H1 (cell line): ENCODE results near the gene COPA. TPM values are rescaled to one million over a fixed set of nuclear protein-coding genes. Genes with fewer than 3 reads are reported as not detected.

Experiments used
- CTCF ChIA-PET: fragments of 300-600 bp; sonication (Branson Sonifier 250); formaldehyde crosslinking; loops from one replicate; lab custom pipeline; 2021; ENCODE audit not compliant: partially characterized antibody; lab: Charles Lee
- POLR2A ChIA-PET: fragments of 300-600 bp; sonication (Branson Sonifier 250); formaldehyde crosslinking; loops from one replicate; lab custom pipeline; 2021; ENCODE audit warnings: inconsistent platforms; ENCODE audit not compliant: partially characterized antibody; lab: Charles Lee
- DNase-seq, 2 experiments: peaks; one replicate each; pipeline versions ENCODE4 v3.0.0 to v3.0.0-alpha.2; 2010 to 2022; ENCODE audit warnings: low spot score in 2 of 2, low read depth in 1 of 2, mixed read lengths in 1 of 2
- FAIRE-seq: peaks from 2 replicates; lab custom pipeline; 2011; peaks lifted over from hg19 to GRCh38; lab: Jason Lieb, UNC
- H2AFZ ChIP-seq: 2 replicates; pipeline ENCODE4 v1.8.1; 2012; ENCODE audit warnings: low read length, inconsistent platforms
- H2AK5ac ChIP-seq: 2 replicates; pipeline ENCODE4 v1.6.1; 2013; ENCODE audit warnings: low read depth, low read length
- H2BK120ac ChIP-seq: replicated peaks from 2 replicates; pipeline ENCODE3; 2013; ENCODE audit warnings: low read depth, low read length, inconsistent platforms
- H2BK12ac ChIP-seq: 2 replicates; pipeline ENCODE4 v1.6.1; 2013; ENCODE audit warnings: low read depth, low read length
- H2BK15ac ChIP-seq: 2 replicates; pipeline ENCODE4 v1.6.1; 2013; ENCODE audit warnings: low read length
- H2BK20ac ChIP-seq: 2 replicates; pipeline ENCODE4 v1.6.1; 2013; ENCODE audit warnings: low read length
- H2BK5ac ChIP-seq: 2 replicates; pipeline ENCODE4 v1.6.1; 2013; ENCODE audit warnings: low read depth, low read length
- H3K14ac ChIP-seq: 2 replicates; pipeline ENCODE4 v1.6.1; 2013; ENCODE audit warnings: inconsistent platforms; ENCODE audit not compliant: insufficient read length
- H3K18ac ChIP-seq: 2 replicates; pipeline ENCODE4 v1.6.1; 2013; ENCODE audit warnings: low read length; ENCODE audit errors: extremely low read depth
- H3K23ac ChIP-seq: 2 replicates; pipeline ENCODE4 v1.6.1; 2013; ENCODE audit warnings: inconsistent platforms; ENCODE audit not compliant: insufficient read length
- H3K23me2 ChIP-seq: 2 replicates; pipeline ENCODE4 v1.6.1; 2013; ENCODE audit warnings: low read depth, low read length
- H3K27ac ChIP-seq: 2 replicates; pipeline ENCODE4 v1.6.1; 2011; ENCODE audit warnings: low read depth, low read length, inconsistent platforms
- H3K27me3 ChIP-seq, 4 experiments: replicated peaks in 1 of 4; 1 replicate in 1 of 4; 2 replicates in 3 of 4; pipeline versions ENCODE4 v1.6.1 to v1.8.1; 2011 to 2013; ENCODE audit warnings: low read length in 3 of 4, mild to moderate bottlenecking in 3 of 4, inconsistent platforms in 2 of 4, mixed read lengths in 2 of 4, moderate library complexity in 1 of 4; ENCODE audit not compliant: control insufficient read depth in 3 of 4, insufficient read depth in 3 of 4; ENCODE audit errors: extremely low read depth in 1 of 4
- H3K36me3 ChIP-seq, 4 experiments: 2 replicates each; pipeline versions ENCODE4 v1.6.1 to v1.8.1; 2011 to 2013; ENCODE audit warnings: mild to moderate bottlenecking in 4 of 4, low read length in 3 of 4, moderate library complexity in 2 of 4, control low read depth in 1 of 4, inconsistent platforms in 1 of 4; ENCODE audit not compliant: insufficient read depth in 4 of 4, control insufficient read depth in 2 of 4
- H3K4ac ChIP-seq: replicated peaks from 2 replicates; pipeline ENCODE3; 2013; ENCODE audit warnings: low read length, low read depth, mixed read lengths, inconsistent platforms; ENCODE audit not compliant: insufficient read length
- H3K4me1 ChIP-seq, 4 experiments: replicated peaks in 1 of 4; 1 replicate in 1 of 4; 2 replicates in 3 of 4; pipeline versions ENCODE4 v1.6.1 to v1.8.1; 2011 to 2013; ENCODE audit warnings: low read length in 3 of 4, inconsistent platforms in 2 of 4, mixed read lengths in 1 of 4; ENCODE audit not compliant: insufficient read depth in 4 of 4, control insufficient read depth in 3 of 4
- H3K4me2 ChIP-seq, 2 experiments: 2 replicates each; pipeline versions ENCODE4 v1.6.1 to v1.8.1; 2011 to 2013; ENCODE audit warnings: low read depth in 2 of 2, low read length in 2 of 2, control low read depth in 1 of 2, inconsistent platforms in 1 of 2, mild to moderate bottlenecking in 1 of 2; ENCODE audit not compliant: insufficient read depth in 1 of 2
- H3K4me3 ChIP-seq, 4 experiments: fragments of 200-600, 300-600 bp in 1 of 4; sonication (generic), shearing (Covaris generic), sonication (Bioruptor Twin) in 1 of 4; 2 replicates each; pipeline versions ENCODE4 v1.5.1 to v1.8.1; 2011 to 2016; ENCODE audit warnings: low read length in 4 of 4, low read depth in 3 of 4, control low read depth in 2 of 4, inconsistent platforms in 2 of 4, mild to moderate bottlenecking in 2 of 4, mixed read lengths in 1 of 4, moderate library complexity in 1 of 4; ENCODE audit not compliant: insufficient read depth in 2 of 4; ENCODE audit errors: extremely low read depth in 1 of 4
- H3K56ac ChIP-seq: replicated peaks from 2 replicates; pipeline ENCODE3; 2013; ENCODE audit warnings: low read depth, mild to moderate bottlenecking, mixed read lengths, low read length, inconsistent platforms; ENCODE audit not compliant: insufficient read length
- H3K79me1 ChIP-seq: 2 replicates; pipeline ENCODE4 v1.6.1; 2013; ENCODE audit warnings: low read depth, low read length, control low read depth
- H3K79me2 ChIP-seq, 2 experiments: 2 replicates each; pipeline versions ENCODE4 v1.6.1 to v1.8.1; 2012 to 2013; ENCODE audit warnings: low read length in 2 of 2, mild to moderate bottlenecking in 2 of 2, inconsistent platforms in 1 of 2; ENCODE audit not compliant: insufficient read depth in 2 of 2, control insufficient read depth in 1 of 2
- H3K9ac ChIP-seq, 4 experiments: replicated peaks in 1 of 4; 1 replicate in 1 of 4; 2 replicates in 3 of 4; pipeline versions ENCODE4 v1.6.1 to v1.8.1; 2011 to 2013; ENCODE audit warnings: low read depth in 3 of 4, low read length in 3 of 4, control low read depth in 2 of 4, mild to moderate bottlenecking in 2 of 4, moderate library complexity in 2 of 4, inconsistent platforms in 1 of 4; ENCODE audit errors: extremely low read depth in 1 of 4
- H3K9me3 ChIP-seq, 2 experiments: 2 replicates each; pipeline versions ENCODE4 v1.6.1 to v1.8.1; 2012 to 2013; ENCODE audit warnings: mild to moderate bottlenecking in 2 of 2, moderate library complexity in 2 of 2, control low read depth in 1 of 2, inconsistent platforms in 1 of 2, low read depth in 1 of 2, low read length in 1 of 2, mixed read lengths in 1 of 2; ENCODE audit not compliant: insufficient read depth in 2 of 2
- H4K20me1 ChIP-seq, 2 experiments: replicated peaks in 1 of 2; 2 replicates each; pipeline versions ENCODE3 to v1.8.1; 2011 to 2013; ENCODE audit warnings: inconsistent platforms in 2 of 2, low read length in 2 of 2, mild to moderate bottlenecking in 1 of 2; ENCODE audit not compliant: insufficient read depth in 2 of 2, control insufficient read depth in 1 of 2
- H4K5ac ChIP-seq: 2 replicates; pipeline ENCODE4 v1.6.1; 2013; ENCODE audit warnings: low read length, low read depth, mixed read lengths, inconsistent platforms; ENCODE audit not compliant: insufficient read length
- H4K8ac ChIP-seq: 2 replicates; pipeline ENCODE4 v1.8.0; 2013; ENCODE audit warnings: mild to moderate bottlenecking, moderate library complexity, low read length, inconsistent platforms; ENCODE audit not compliant: insufficient read depth; ENCODE audit errors: extremely low read depth
- H4K91ac ChIP-seq: replicated peaks from 2 replicates; pipeline ENCODE3; 2013; ENCODE audit warnings: low read length, mixed read lengths, inconsistent platforms; ENCODE audit not compliant: insufficient read length
- CBX5 ChIP-seq: fragments of 300-800, 300-1000 bp; sonication (generic); IDR thresholded peaks from 2 replicates; pipeline ENCODE4 v1.7.1; 2016; ENCODE audit warnings: antibody characterized with exemption, low read length, low read depth
- CHD2 ChIP-seq: IDR thresholded peaks from 2 replicates; pipeline ENCODE4 v1.6.1; 2012; ENCODE audit warnings: low read length, improper control_type of control experiment
- EP300 ChIP-seq, 2 experiments: IDR thresholded peaks; 1 replicate in 1 of 2; 2 replicates in 1 of 2; pipeline ENCODE4 v1.6.1; 2011 to 2012; ENCODE audit warnings: low read depth in 2 of 2, low read length in 2 of 2, mild to moderate bottlenecking in 2 of 2, borderline replicate concordance in 1 of 2, inconsistent platforms in 1 of 2, moderate library complexity in 1 of 2
- HDAC2 ChIP-seq, 2 experiments: fragments of 300-600 bp in 1 of 2; sonication (generic) in 1 of 2; IDR thresholded peaks; 2 replicates each; pipeline ENCODE4 v1.6.1; 2011 to 2012; ENCODE audit warnings: low read depth in 2 of 2, low read length in 2 of 2, mild to moderate bottlenecking in 2 of 2, moderate library complexity in 2 of 2, borderline replicate concordance in 1 of 2, inconsistent platforms in 1 of 2
- JUN ChIP-seq: IDR thresholded peaks from 2 replicates; pipeline ENCODE4 v1.6.1; 2011; ENCODE audit warnings: low read depth, mild to moderate bottlenecking, improper control_type of control experiment, low read length
- KDM1A ChIP-seq: fragments of 200-600, 300-600 bp; sonication (generic); IDR thresholded peaks from 2 replicates; pipeline ENCODE4 v1.7.1; 2016; ENCODE audit warnings: mild to moderate bottlenecking, low read length, borderline replicate concordance
- KDM4A ChIP-seq: IDR thresholded peaks from one replicate; pipeline ENCODE4 v1.7.1; 2012; ENCODE audit warnings: low read depth, mild to moderate bottlenecking, moderate library complexity, low read length, inconsistent platforms; ENCODE audit not compliant: severe bottlenecking
- NANOG ChIP-seq: IDR thresholded peaks from 2 replicates; pipeline ENCODE4 v1.6.1; 2011; ENCODE audit warnings: low read length, low read depth, mild to moderate bottlenecking, inconsistent platforms; ENCODE audit not compliant: insufficient read depth, poor library complexity, severe bottlenecking
- POLR2A ChIP-seq, 2 experiments: IDR thresholded peaks; 1 replicate in 1 of 2; 2 replicates in 1 of 2; pipeline ENCODE4 v1.6.1; 2011; ENCODE audit warnings: low read depth in 2 of 2, low read length in 2 of 2, mild to moderate bottlenecking in 2 of 2; ENCODE audit errors: control extremely low read depth in 1 of 2
- RAD21 ChIP-seq, 2 experiments: IDR thresholded peaks in 1 of 2; conservative IDR thresholded peaks in 1 of 2; 2 replicates each; pipeline ENCODE4 v1.6.1; 2011; ENCODE audit warnings: low read depth in 2 of 2, low read length in 2 of 2, improper control_type of control experiment in 1 of 2, inconsistent platforms in 1 of 2, mild to moderate bottlenecking in 1 of 2, moderate library complexity in 1 of 2
- RFX5 ChIP-seq: IDR thresholded peaks from 2 replicates; pipeline ENCODE4 v1.6.1; 2011; ENCODE audit warnings: low read depth, low read length, improper control_type of control experiment, borderline replicate concordance
- SAP30 ChIP-seq: fragments of 300-600 bp; sonication (generic); IDR thresholded peaks from 2 replicates; pipeline ENCODE4 v1.7.1; 2012; ENCODE audit warnings: low read length, moderate library complexity, mild to moderate bottlenecking, inconsistent platforms; ENCODE audit not compliant: insufficient read depth, insufficient replicate concordance
- SP2 ChIP-seq: IDR thresholded peaks from 2 replicates; pipeline ENCODE4 v1.6.1; 2012; ENCODE audit warnings: mild to moderate bottlenecking, low read length, inconsistent platforms
- TEAD4 ChIP-seq: IDR thresholded peaks from 2 replicates; pipeline ENCODE4 v1.6.1; 2012; ENCODE audit warnings: low read depth, low read length, inconsistent platforms, mixed read lengths
- WGBS, 2 experiments: shearing (Covaris generic) in 1 of 2; methylation state at CpG; one replicate each; pipeline versions ENCODE4 v1.1.6 to v1.1.7; 2013 to 2015; ENCODE audit warnings: low lambda C conversion rate in 2 of 2, mixed read lengths in 2 of 2, inconsistent platforms in 1 of 2, low coverage in 1 of 2, missing lambda C conversion rate in 1 of 2; ENCODE audit not compliant: insufficient replicate concordance in 2 of 2, insufficient coverage in 1 of 2, insufficient read length in 1 of 2; ENCODE audit errors: extremely low coverage in 1 of 2, missing lambda C conversion rate in 1 of 2; 5-methylcytosine and 5-hydroxymethylcytosine counted together
- polyA plus RNA-seq, 7 experiments: library from polyadenylated mRNA; depleted of rRNA in 3 of 7; stranded (reverse) in 5 of 7; unstranded in 2 of 7; fragments of >200 nt in 5 of 7; fragments of 200-250 nt in 2 of 7; gene quantifications; 1 replicate in 5 of 7; 2 replicates in 1 of 7; 4 replicates in 1 of 7; pipeline versions ENCODE4 v1.2.1 to v1.2.3, GENCODE V29; 2011 to 2013; ENCODE audit warnings: missing spikeins in 2 of 7, mixed read lengths in 2 of 7
- total RNA-seq: library from RNA; stranded (reverse); fragmentation: NEBNext Ultra II Directional; extraction: Animal tissue kit (Norgen Biotek cat#: 25700); gene quantifications from 2 replicates; pipeline ENCODE4 v1.2.1, GENCODE V29; 2021

Gene COPA
- total and polyA plus RNA-seq, 2 of the 8 experiments (the other 6 are each of a cell fraction or from before 2014, with no cell fraction given) = 78.2 to 115 TPM

DNA sequence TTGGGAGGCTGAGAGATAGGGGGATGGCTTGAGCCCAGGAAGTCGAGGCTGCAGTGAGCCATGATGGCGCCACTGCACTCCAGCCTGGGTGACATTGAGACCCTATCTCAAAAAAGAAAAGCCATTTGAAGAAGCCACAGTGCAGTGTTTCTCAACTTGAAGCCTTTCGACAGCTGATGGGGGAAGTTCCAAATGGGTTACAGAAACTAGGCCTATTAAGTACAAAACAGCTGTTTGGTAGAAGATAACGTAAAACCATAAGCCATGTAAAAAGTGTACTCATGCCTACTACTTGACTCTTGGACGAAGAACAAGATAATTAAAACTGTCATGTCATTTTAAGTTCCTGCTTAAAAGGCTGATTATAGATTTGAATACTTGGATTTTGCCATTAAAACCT lies 16.6 kb downstream of the COPA start:
- Histone ChIP-seq H3K36me3 (peaks cover 13 to 78% (median 39%) of the 10 kb centered on the region in 4 experiments), H3K79me1 (no peaks in the 10 kb centered on the region; the same call in 1 of the 2 replicates), H3K9me3 (no peaks in the 10 kb centered on the region), H2AFZ (no peak overlapping the region), H2BK20ac (no peak overlapping the region), H3K23me2 (no peaks in the 10 kb centered on the region; the same call in 1 of the 2 replicates), H4K5ac (no peak overlapping the region), H3K27me3 (no peaks in the 10 kb centered on the region), H2BK120ac (no peak overlapping the region), H2BK5ac (no peak overlapping the region), H3K9ac (no peak overlapping the region), H3K18ac (no peak overlapping the region), H4K91ac (no peak overlapping the region), H2AK5ac (no peak overlapping the region), H4K20me1 (no peaks in the 10 kb centered on the region), H3K56ac (no peak overlapping the region), H3K79me2 (no peaks in the 10 kb centered on the region), H3K4ac (no peak overlapping the region), H2BK12ac (no peak overlapping the region), H3K23ac (no peak overlapping the region), H3K4me1 (no peaks in the 10 kb centered on the region), H3K4me3 (no peak overlapping the region), H4K8ac (no peak overlapping the region), H3K27ac (no peak overlapping the region), H2BK15ac (no peak overlapping the region), H3K4me2 (no peak overlapping the region), H3K14ac (no peak overlapping the region)
- CTCF ChIA-PET = interaction anchor here (1.6 kb wide), 1 partner anchor 35 kb away, joined by 4 read pairs; no protein-coding TSS in a partner anchor
- DNase-seq = no peak
- POLR2A ChIA-PET = no interaction called here
- WGBS, 2 experiments = 95% methylated on average over 5 of the region's 5 CpGs; no CpG with 5 or more reads in 1 of the 2 experiments
- FAIRE-seq = no peak
- TF ChIP-seq SP2 (no peak), KDM1A (no peak), CHD2 (no peak), CBX5 (no peak), KDM4A (no peak), POLR2A (IDR thresholded peaks at IDR 0.05; ENCODE audit: control extremely low read depth in 1 of 2, low read depth in 2 of 2, low read length in 2 of 2) (no peak), HDAC2 (IDR thresholded peaks at IDR 0.05; ENCODE audit: borderline replicate concordance in 1 of 2, low read depth in 2 of 2, low read length in 2 of 2) (no peak), SAP30 (no peak), EP300 (IDR thresholded peaks at IDR 0.05; ENCODE audit: borderline replicate concordance in 1 of 2, low read depth in 2 of 2, low read length in 2 of 2) (no peak), JUN (no peak), RAD21 (IDR thresholded peaks at IDR 0.05 in 1 of 2, conservative IDR thresholded peaks at IDR 0.05 in 1 of 2; ENCODE audit: low read depth in 2 of 2, low read length in 2 of 2) (no peak), RFX5 (no peak), NANOG (no peak), TEAD4 (no peak)
